HG03095 (cell line): Measurements from ENCODE around the gene ZMPSTE24.
"Not testable (repeated sequence)": the region's sequence is repeated elsewhere in the genome, so short reads cannot be mapped to it uniquely, and the experiment has no call there.

Experiments used
- ATAC-seq: cut with Tn5 transposase; IDR thresholded peaks from one replicate; pipeline ENCODE4 v1.9.1; 2021; ENCODE audit warnings: moderate library complexity; ENCODE audit not compliant: unreplicated experiment

The ZMPSTE24 gene

GRCh38 chr1:40316595-40317393, 58.8 kb downstream of the ZMPSTE24 start, which contains the start of gene COL9A2:
COL9A2 (minus strand) TSS chr1:40317286; CDS start chr1:40317197, 89 bp downstream.
- ATAC-seq = no peak

- no peak for ATAC-seq
Measured at GRCh38 chr1:40317394-40318074, 59.5 kb downstream of the ZMPSTE24 start.

GRCh38 chr1:40318476-40318875, 60.4 kb downstream of the ZMPSTE24 start:
- no peak for ATAC-seq

GRCh38 chr1:40318970-40319621, 61.1 kb downstream of the ZMPSTE24 start:
- no peak for ATAC-seq

GRCh38 chr1:40331403-40331802, 73.4 kb downstream of the ZMPSTE24 start:
- ATAC-seq = not testable (repeated sequence)

GRCh38 chr1:40332695-40333094, 74.7 kb downstream of the ZMPSTE24 start:
- ATAC-seq = no peak

- ATAC-seq = no peak
Measured at GRCh38 chr1:40337443-40337842, 79.4 kb downstream of the ZMPSTE24 start.

GRCh38 chr1:40338745-40339419, 80.8 kb downstream of the ZMPSTE24 start:
- no peak for ATAC-seq

GRCh38 chr1:40339420-40340323, 81.6 kb downstream of the ZMPSTE24 start:
- ATAC-seq = no peak

GRCh38 chr1:40341491-40342380, 83.7 kb downstream of the ZMPSTE24 start:
- ATAC-seq = no peak

GRCh38 chr1:40342381-40342717, 84.3 kb downstream of the ZMPSTE24 start:
- ATAC-seq = not testable (repeated sequence)
